Loucy (cell line): ENCODE measurements around the gene SCYL1.
"Not testable (repeated sequence)": the region's sequence is repeated elsewhere in the genome, so short reads cannot be mapped to it uniquely, and the experiment has no call there.

Source experiments
- EZH2phosphoT487 ChIP-seq: fragments of 200-600 bp; IDR thresholded peaks from 2 replicates; pipeline ENCODE4 v1.6.1; 2018; ENCODE audit warnings: antibody characterized with exemption, mild to moderate bottlenecking, moderate library complexity, borderline replicate concordance
- TF ChIP-seq, protein P1 (sequence below): fragments of 200-600 bp; sonication (generic); conservative IDR thresholded peaks from 2 replicates; pipeline ENCODE4 v1.5.1; 2014; ENCODE audit warnings: mild to moderate bottlenecking, antibody characterized with exemption, low read length

DNA sequence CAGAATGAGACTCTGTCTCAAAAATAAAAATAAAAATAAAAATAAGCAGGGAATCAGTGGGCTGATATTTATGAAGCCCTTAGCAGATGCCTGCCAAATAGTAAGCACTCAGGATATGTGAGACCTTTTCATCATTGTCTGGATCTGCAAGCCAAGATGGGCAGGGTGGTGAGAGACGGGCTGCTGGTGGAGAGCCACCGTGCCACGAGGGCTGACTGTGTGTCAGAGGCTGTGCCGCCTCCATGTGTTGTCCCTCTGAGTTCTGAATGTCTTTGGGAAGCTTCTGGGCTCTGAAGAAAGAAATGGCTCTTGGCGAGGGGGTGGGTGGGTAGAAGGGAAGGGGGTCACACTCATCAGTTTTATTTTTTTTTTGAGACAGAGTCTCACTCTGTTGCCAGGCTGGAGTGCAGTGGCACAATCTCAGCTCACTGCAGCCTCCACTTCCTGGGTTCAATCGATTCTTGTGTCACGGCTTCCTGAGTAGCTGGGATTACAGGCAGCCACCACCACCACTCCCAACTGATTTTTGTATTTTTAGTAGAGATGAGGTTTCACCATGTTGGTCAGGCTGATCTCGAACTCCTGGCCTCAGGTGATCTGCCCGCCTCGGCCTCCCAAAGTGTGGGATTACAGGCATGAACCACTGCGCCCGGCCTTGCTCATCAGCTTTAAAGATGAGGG is 40.1 kb downstream of the SCYL1 start:
- TF ChIP-seq, protein P1, sequence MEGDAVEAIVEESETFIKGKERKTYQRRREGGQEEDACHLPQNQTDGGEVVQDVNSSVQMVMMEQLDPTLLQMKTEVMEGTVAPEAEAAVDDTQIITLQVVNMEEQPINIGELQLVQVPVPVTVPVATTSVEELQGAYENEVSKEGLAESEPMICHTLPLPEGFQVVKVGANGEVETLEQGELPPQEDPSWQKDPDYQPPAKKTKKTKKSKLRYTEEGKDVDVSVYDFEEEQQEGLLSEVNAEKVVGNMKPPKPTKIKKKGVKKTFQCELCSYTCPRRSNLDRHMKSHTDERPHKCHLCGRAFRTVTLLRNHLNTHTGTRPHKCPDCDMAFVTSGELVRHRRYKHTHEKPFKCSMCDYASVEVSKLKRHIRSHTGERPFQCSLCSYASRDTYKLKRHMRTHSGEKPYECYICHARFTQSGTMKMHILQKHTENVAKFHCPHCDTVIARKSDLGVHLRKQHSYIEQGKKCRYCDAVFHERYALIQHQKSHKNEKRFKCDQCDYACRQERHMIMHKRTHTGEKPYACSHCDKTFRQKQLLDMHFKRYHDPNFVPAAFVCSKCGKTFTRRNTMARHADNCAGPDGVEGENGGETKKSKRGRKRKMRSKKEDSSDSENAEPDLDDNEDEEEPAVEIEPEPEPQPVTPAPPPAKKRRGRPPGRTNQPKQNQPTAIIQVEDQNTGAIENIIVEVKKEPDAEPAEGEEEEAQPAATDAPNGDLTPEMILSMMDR: not testable (repeated sequence)
- not testable (repeated sequence) for TF ChIP-seq EZH2phosphoT487
